ENCODE data around the gene PDX1.

- no peak for TF ChIP-seq CTCF (IDR thresholded peaks at IDR 0.05)
- TF ChIP-seq EP300 (IDR thresholded peaks at IDR 0.05): no peak
- no peak for TF ChIP-seq POLR2AphosphoS5 (IDR thresholded peaks at IDR 0.05)
- no peak for TF ChIP-seq POLR2A (IDR thresholded peaks at IDR 0.05)
Observed at GRCh38 chr13:27905650-27906049, 14.2 kb upstream of the PDX1 start.
